ENCODE measurements around the gene DNAH2.

DNA sequence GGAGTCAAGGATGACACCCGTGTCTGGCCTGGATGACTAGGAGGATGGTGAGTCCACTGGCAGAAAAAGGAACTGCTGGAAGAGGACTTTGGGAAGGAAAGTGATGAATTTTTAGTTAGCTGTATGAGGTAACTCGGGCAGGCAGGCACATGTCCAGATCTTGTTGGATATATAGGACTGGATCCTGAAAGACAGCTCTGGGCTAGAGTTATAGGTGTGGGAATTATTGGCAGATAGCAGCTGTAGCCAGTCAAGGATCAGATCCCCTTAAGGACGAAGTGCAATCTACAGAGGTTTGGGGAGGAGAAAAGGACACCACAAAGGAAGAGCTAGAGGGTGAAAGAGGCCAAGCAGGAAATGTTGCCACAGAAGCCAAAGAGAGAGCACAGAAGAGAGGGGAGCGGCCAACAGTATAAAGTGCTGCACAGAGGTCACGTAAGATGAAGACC, 150.4 kb downstream of the DNAH2 start:
- no peak for TF ChIP-seq TCF12 (IDR thresholded peaks at IDR 0.05)
- TF ChIP-seq, protein P1, sequence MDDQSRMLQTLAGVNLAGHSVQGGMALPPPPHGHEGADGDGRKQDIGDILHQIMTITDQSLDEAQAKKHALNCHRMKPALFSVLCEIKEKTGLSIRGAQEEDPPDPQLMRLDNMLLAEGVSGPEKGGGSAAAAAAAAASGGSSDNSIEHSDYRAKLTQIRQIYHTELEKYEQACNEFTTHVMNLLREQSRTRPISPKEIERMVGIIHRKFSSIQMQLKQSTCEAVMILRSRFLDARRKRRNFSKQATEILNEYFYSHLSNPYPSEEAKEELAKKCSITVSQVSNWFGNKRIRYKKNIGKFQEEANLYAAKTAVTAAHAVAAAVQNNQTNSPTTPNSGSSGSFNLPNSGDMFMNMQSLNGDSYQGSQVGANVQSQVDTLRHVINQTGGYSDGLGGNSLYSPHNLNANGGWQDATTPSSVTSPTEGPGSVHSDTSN (IDR thresholded peaks at IDR 0.05) = no peak
- no peak for TF ChIP-seq YY1 (IDR thresholded peaks at IDR 0.05; ENCODE audit: low read depth)
- TF ChIP-seq, protein P2, sequence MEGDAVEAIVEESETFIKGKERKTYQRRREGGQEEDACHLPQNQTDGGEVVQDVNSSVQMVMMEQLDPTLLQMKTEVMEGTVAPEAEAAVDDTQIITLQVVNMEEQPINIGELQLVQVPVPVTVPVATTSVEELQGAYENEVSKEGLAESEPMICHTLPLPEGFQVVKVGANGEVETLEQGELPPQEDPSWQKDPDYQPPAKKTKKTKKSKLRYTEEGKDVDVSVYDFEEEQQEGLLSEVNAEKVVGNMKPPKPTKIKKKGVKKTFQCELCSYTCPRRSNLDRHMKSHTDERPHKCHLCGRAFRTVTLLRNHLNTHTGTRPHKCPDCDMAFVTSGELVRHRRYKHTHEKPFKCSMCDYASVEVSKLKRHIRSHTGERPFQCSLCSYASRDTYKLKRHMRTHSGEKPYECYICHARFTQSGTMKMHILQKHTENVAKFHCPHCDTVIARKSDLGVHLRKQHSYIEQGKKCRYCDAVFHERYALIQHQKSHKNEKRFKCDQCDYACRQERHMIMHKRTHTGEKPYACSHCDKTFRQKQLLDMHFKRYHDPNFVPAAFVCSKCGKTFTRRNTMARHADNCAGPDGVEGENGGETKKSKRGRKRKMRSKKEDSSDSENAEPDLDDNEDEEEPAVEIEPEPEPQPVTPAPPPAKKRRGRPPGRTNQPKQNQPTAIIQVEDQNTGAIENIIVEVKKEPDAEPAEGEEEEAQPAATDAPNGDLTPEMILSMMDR (IDR thresholded peaks at IDR 0.05) = no peak
- TF ChIP-seq EP300 (IDR thresholded peaks at IDR 0.05; ENCODE audit: borderline replicate concordance in 1 of 2, low read depth in 1 of 2, low read length in 1 of 2) = no peak
- no peak for TF ChIP-seq GATA2 (CRISPR knock-in tag; IDR thresholded peaks at IDR 0.05)
- TF ChIP-seq RCOR1 (IDR thresholded peaks at IDR 0.05; ENCODE audit: low read length) = no peak
- TF ChIP-seq, protein P3, sequence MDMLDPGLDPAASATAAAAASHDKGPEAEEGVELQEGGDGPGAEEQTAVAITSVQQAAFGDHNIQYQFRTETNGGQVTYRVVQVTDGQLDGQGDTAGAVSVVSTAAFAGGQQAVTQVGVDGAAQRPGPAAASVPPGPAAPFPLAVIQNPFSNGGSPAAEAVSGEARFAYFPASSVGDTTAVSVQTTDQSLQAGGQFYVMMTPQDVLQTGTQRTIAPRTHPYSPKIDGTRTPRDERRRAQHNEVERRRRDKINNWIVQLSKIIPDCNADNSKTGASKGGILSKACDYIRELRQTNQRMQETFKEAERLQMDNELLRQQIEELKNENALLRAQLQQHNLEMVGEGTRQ (IDR thresholded peaks at IDR 0.05; ENCODE audit: borderline replicate concordance, low read depth, low read length) = no peak

All from SK-N-SH (cell line).